Endothelial cell of umbilical vein (primary cell): ENCODE measurements around the gene PDE4B. TPM values are rescaled to one million over a fixed set of nuclear protein-coding genes. Genes with fewer than 3 reads are reported as not detected.

ENCODE experiments used
- BruUV-seq: library from RNA; stranded (reverse); fragments of 400-500 nt; replicated peaks from 2 replicates; lab custom pipeline; 2021; lab: Mats Ljungman, UMichigan
- CTCF ChIA-PET: fragments of 300-600, 350-600 bp; sonication (Branson Sonifier 250); formaldehyde crosslinking; loops from one replicate; lab custom pipeline; 2021; ENCODE audit warnings: antibody characterized with exemption, inconsistent platforms; lab: Charles Lee
- POLR2A ChIA-PET: fragments of 300-600, 350-600 bp; sonication (Branson Sonifier 250); formaldehyde crosslinking; loops from one replicate; lab custom pipeline; 2021; ENCODE audit warnings: antibody characterized with exemption, inconsistent platforms; lab: Charles Lee
- DNase-seq: peaks from one replicate; pipeline ENCODE4 v3.0.0-alpha.2; 2011; ENCODE audit warnings: low read depth, low spot score
- FAIRE-seq: peaks from 2 replicates; lab custom pipeline; 2011; peaks lifted over from hg19 to GRCh38; lab: Jason Lieb, UNC
- H2AFZ ChIP-seq: 2 replicates; pipeline ENCODE4 v1.6.0; 2012; ENCODE audit warnings: low read depth, low read length, control low read depth, inconsistent platforms
- H3K27ac ChIP-seq: 2 replicates; pipeline ENCODE4 v1.5.1; 2011; ENCODE audit warnings: low read depth, mild to moderate bottlenecking, control low read depth, low read length, moderate library complexity; ENCODE audit not compliant: insufficient read depth
- H3K27me3 ChIP-seq, 2 experiments: 2 replicates each; pipeline versions ENCODE4 v1.6.0 to v1.6.1; 2011; ENCODE audit warnings: low read length in 2 of 2, mixed read lengths in 1 of 2; ENCODE audit not compliant: control insufficient read depth in 2 of 2, insufficient read depth in 2 of 2
- H3K36me3 ChIP-seq, 2 experiments: 2 replicates in 1 of 2; 3 replicates in 1 of 2; pipeline ENCODE4 v1.5.1; 2011; ENCODE audit warnings: low read length in 2 of 2, mild to moderate bottlenecking in 1 of 2, moderate library complexity in 1 of 2; ENCODE audit not compliant: control insufficient read depth in 2 of 2, insufficient read depth in 2 of 2; ENCODE audit errors: extremely low read depth in 1 of 2
- H3K4me1 ChIP-seq: 3 replicates; pipeline ENCODE4 v1.5.1; 2011; ENCODE audit warnings: mild to moderate bottlenecking, low read length; ENCODE audit not compliant: control insufficient read depth, insufficient read depth; ENCODE audit errors: extremely low read depth
- H3K4me2 ChIP-seq: 2 replicates; pipeline ENCODE4 v1.6.1; 2011; ENCODE audit warnings: low read length, control low read depth, mixed read lengths; ENCODE audit not compliant: insufficient read depth
- H3K4me3 ChIP-seq, 3 experiments: fragments of 200-600 bp in 1 of 3; sonication (generic), shearing (Covaris generic) in 1 of 3; replicated peaks in 1 of 3; 2 replicates each; pipeline ENCODE4 v1.5.1; 2011 to 2016; ENCODE audit warnings: control low read depth in 3 of 3, low read length in 3 of 3, mild to moderate bottlenecking in 2 of 3, inconsistent platforms in 1 of 3, low read depth in 1 of 3, moderate library complexity in 1 of 3; ENCODE audit not compliant: insufficient read depth in 1 of 3
- H3K79me2 ChIP-seq: 2 replicates; pipeline ENCODE4 v1.6.0; 2012; ENCODE audit warnings: low read length, inconsistent platforms; ENCODE audit not compliant: control insufficient read depth, insufficient read depth
- H3K9ac ChIP-seq: replicated peaks from 2 replicates; pipeline ENCODE3; 2011; ENCODE audit warnings: low read length, control low read depth; ENCODE audit not compliant: insufficient read depth; ENCODE audit errors: extremely low read depth
- H3K9me1 ChIP-seq: replicated peaks from 3 replicates; pipeline ENCODE4 v1.6.0; 2011; ENCODE audit warnings: mild to moderate bottlenecking, low read length; ENCODE audit not compliant: control insufficient read depth, insufficient read depth; ENCODE audit errors: extremely low read depth
- H3K9me3 ChIP-seq: replicated peaks from 2 replicates; pipeline ENCODE4 v1.5.1; 2012; ENCODE audit warnings: low read length, inconsistent platforms; ENCODE audit not compliant: control insufficient read depth, insufficient read depth
- H4K20me1 ChIP-seq: replicated peaks from 2 replicates; pipeline ENCODE3; 2011; ENCODE audit warnings: mild to moderate bottlenecking, low read length; ENCODE audit not compliant: control insufficient read depth, insufficient read depth; ENCODE audit errors: extremely low read depth
- EZH2 ChIP-seq: IDR thresholded peaks from 2 replicates; pipeline ENCODE4 v1.6.1; 2012; ENCODE audit warnings: borderline replicate concordance, low read depth, mild to moderate bottlenecking, moderate library complexity, low read length, inconsistent platforms; ENCODE audit not compliant: severe bottlenecking
- GATA2 ChIP-seq: IDR thresholded peaks from 2 replicates; pipeline ENCODE4 v1.7.0; 2011; ENCODE audit warnings: low read depth, mild to moderate bottlenecking, moderate library complexity, mixed read lengths, low read length; ENCODE audit not compliant: insufficient read length, insufficient read depth
- JUN ChIP-seq: IDR thresholded peaks from 2 replicates; pipeline ENCODE4 v1.6.1; 2011; ENCODE audit warnings: borderline replicate concordance, low read depth; ENCODE audit not compliant: insufficient read length, insufficient read depth
- MYC ChIP-seq: IDR thresholded peaks from one replicate; pipeline ENCODE4 v1.6.1; 2011; ENCODE audit warnings: mild to moderate bottlenecking, low read depth, low read length
- POLR2A ChIP-seq: IDR thresholded peaks from 2 replicates; pipeline ENCODE4 v1.6.1; 2012; ENCODE audit warnings: low read depth, mild to moderate bottlenecking, control low read depth, low read length
- POLR2AphosphoS5 ChIP-seq: IDR thresholded peaks from 2 replicates; pipeline ENCODE4 v1.6.1; 2012; ENCODE audit warnings: low read depth, mild to moderate bottlenecking, control low read depth, low read length, moderate library complexity; ENCODE audit not compliant: insufficient read depth
- dilution Hi-C: fragments of 300-500 bp; cut with MboI; formaldehyde crosslinking; loops from one replicate; pipeline ENCODE4 v1.15.0; 2019; ENCODE audit warnings: low sequenced_read_pairs; ENCODE audit not compliant: extremely low pct_ligation_motif_present
- intact Hi-C: fragments of 100-400 bp; cut with micrococcal nuclease; formaldehyde crosslinking; loops from one replicate; pipeline ENCODE4 v1.10.0; 2022
- polyA plus RNA-seq, 4 experiments: library from polyadenylated mRNA; depleted of rRNA in 3 of 4; stranded (reverse) in 3 of 4; unstranded in 1 of 4; fragments of >200 nt; gene quantifications; 2 replicates each; pipeline versions ENCODE4 v1.2.1 to v1.2.3, GENCODE V29; 2011 to 2012; ENCODE audit warnings: missing spikeins in 1 of 4
- total RNA-seq: library from RNA; stranded (reverse); gene quantifications from 2 replicates; pipeline ENCODE4 v1.2.3, GENCODE V29; 2021
- TF ChIP-seq, protein P1 (sequence below), 2 donors: IDR thresholded peaks; 1 replicate in 1 of 2; 2 replicates in 1 of 2; pipeline ENCODE4 v1.5.1; 2011; ENCODE audit warnings: low read length in 2 of 2, mild to moderate bottlenecking in 2 of 2, moderate library complexity in 2 of 2, control low read depth in 1 of 2, inconsistent platforms in 1 of 2, low read depth in 1 of 2; ENCODE audit not compliant: insufficient read depth in 1 of 2; ENCODE audit errors: extremely low read depth in 1 of 2
- TF ChIP-seq, protein P2 (sequence below): IDR thresholded peaks from 2 replicates; pipeline ENCODE4 v1.6.1; 2011; ENCODE audit not compliant: insufficient read depth, insufficient read length

The PDE4B gene
- total and polyA plus RNA-seq, 2 donors (not counting 3 experiments of a cell fraction or from before 2014, with no cell fraction given) = 63.5 to 69.8 TPM

DNA sequence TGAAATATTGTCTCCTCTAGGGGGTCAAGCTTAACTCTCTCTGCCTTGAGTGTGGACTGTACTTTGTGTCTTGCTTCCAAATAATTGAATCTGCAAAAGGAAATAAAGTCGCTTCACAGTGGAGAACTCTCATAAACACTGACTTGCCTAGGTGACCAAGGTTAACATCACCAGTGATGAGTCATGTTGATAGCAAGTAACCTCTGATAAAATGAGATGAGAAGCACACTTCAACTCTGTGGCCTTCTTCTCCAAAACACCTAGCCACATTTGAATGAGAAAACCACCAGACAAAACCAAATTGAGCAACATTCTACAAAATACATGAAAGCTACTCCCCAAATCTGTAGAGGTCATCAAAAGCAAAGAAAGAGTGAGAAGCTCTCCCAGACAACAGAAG lies 37.6 kb downstream of the PDE4B start:
- BruUV-seq = no TSS peak
- dilution Hi-C loops = no loop called here
- Histone ChIP-seq H3K36me3 (no peaks in the 10 kb centered on the region), H4K20me1 (no peaks in the 10 kb centered on the region), H3K27ac (no peak overlapping the region), H2AFZ (no peak overlapping the region), H3K27me3 (no peaks in the 10 kb centered on the region), H3K4me2 (no peak overlapping the region), H3K4me1 (no peaks in the 10 kb centered on the region), H3K9ac (no peak overlapping the region), H3K4me3 (no peak overlapping the region), H3K79me2 (no peaks in the 10 kb centered on the region), H3K9me1 (no peaks in the 10 kb centered on the region), H3K9me3 (no peaks in the 10 kb centered on the region)
- ChIA-PET CTCF (no interaction called here), POLR2A (no interaction called here)
- intact Hi-C loops = no loop called here
- DNase-seq = no peak
- no peak for FAIRE-seq
- TF ChIP-seq GATA2 (no peak), MYC (no peak), POLR2A (no peak), POLR2AphosphoS5 (no peak), JUN (no peak), EZH2 (no peak)
- TF ChIP-seq, protein P1, sequence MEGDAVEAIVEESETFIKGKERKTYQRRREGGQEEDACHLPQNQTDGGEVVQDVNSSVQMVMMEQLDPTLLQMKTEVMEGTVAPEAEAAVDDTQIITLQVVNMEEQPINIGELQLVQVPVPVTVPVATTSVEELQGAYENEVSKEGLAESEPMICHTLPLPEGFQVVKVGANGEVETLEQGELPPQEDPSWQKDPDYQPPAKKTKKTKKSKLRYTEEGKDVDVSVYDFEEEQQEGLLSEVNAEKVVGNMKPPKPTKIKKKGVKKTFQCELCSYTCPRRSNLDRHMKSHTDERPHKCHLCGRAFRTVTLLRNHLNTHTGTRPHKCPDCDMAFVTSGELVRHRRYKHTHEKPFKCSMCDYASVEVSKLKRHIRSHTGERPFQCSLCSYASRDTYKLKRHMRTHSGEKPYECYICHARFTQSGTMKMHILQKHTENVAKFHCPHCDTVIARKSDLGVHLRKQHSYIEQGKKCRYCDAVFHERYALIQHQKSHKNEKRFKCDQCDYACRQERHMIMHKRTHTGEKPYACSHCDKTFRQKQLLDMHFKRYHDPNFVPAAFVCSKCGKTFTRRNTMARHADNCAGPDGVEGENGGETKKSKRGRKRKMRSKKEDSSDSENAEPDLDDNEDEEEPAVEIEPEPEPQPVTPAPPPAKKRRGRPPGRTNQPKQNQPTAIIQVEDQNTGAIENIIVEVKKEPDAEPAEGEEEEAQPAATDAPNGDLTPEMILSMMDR (IDR thresholded peaks at IDR 0.05; ENCODE audit: extremely low read depth in 1 of 2, insufficient read depth in 1 of 2, low read depth in 1 of 2, low read length in 2 of 2) = no peak
- TF ChIP-seq, protein P2, sequence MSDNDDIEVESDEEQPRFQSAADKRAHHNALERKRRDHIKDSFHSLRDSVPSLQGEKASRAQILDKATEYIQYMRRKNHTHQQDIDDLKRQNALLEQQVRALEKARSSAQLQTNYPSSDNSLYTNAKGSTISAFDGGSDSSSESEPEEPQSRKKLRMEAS = no peak
